GM20000 (cell line): Measurements from ENCODE around the gene BMPR1A.

ENCODE experiments used
- DNase-seq: peaks from one replicate; pipeline ENCODE4 v3.0.0; 2012; ENCODE audit warnings: low spot score
- TF ChIP-seq, protein P1 (sequence below): IDR thresholded peaks from 2 replicates; pipeline ENCODE4 v1.5.1; 2012; ENCODE audit warnings: mild to moderate bottlenecking, control low read depth; ENCODE audit errors: extremely low read depth, missing control alignments

BMPR1A gene

DNA sequence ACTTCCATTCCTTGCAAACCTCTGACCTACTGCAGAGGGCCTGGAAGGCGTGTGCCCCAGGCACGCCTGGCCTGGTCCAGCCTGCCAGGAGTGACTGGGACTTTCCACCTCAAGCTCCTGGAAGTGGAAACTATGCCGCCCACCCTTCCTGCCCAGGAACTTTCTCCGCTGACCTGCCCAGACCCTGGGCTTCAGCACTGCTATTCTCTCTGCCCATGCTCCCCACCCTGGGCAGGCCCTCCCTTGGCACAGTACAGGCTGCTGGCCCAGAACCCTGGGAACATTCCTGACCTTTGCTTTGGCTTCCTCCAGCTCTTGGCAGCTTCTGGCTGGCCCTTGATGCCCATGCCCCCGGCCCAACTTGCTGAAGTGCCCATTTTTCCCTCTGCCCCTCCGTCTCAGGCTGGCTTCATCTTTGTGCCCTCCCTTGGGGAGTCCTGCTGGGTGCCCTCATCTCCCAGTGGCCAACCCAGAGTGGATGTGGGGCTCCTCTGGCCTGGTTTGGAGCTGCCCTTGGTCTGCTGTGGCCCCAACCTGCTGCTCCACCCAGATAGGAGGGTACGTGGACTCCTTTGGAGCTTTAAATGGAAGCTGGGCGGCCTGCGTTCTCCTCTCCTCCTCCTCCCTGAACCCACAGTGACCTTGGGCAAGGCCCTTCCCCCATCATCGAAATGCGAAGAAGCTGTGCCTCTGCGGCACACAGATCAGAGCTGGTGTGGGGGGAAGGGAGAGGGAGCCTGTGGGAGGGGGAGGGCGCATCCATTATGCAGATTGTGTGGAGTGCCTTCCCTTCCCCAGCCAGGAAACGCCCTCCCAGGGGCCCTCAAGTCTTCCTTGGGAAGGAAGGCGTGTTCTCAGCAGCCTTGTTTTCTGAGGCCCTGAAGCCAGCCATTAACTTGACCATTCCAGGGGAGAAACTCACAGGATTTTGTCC is 197.6 kb downstream of the BMPR1A start:
- DNase-seq = no peak
- TF ChIP-seq, protein P1, sequence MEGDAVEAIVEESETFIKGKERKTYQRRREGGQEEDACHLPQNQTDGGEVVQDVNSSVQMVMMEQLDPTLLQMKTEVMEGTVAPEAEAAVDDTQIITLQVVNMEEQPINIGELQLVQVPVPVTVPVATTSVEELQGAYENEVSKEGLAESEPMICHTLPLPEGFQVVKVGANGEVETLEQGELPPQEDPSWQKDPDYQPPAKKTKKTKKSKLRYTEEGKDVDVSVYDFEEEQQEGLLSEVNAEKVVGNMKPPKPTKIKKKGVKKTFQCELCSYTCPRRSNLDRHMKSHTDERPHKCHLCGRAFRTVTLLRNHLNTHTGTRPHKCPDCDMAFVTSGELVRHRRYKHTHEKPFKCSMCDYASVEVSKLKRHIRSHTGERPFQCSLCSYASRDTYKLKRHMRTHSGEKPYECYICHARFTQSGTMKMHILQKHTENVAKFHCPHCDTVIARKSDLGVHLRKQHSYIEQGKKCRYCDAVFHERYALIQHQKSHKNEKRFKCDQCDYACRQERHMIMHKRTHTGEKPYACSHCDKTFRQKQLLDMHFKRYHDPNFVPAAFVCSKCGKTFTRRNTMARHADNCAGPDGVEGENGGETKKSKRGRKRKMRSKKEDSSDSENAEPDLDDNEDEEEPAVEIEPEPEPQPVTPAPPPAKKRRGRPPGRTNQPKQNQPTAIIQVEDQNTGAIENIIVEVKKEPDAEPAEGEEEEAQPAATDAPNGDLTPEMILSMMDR = no peak

DNA sequence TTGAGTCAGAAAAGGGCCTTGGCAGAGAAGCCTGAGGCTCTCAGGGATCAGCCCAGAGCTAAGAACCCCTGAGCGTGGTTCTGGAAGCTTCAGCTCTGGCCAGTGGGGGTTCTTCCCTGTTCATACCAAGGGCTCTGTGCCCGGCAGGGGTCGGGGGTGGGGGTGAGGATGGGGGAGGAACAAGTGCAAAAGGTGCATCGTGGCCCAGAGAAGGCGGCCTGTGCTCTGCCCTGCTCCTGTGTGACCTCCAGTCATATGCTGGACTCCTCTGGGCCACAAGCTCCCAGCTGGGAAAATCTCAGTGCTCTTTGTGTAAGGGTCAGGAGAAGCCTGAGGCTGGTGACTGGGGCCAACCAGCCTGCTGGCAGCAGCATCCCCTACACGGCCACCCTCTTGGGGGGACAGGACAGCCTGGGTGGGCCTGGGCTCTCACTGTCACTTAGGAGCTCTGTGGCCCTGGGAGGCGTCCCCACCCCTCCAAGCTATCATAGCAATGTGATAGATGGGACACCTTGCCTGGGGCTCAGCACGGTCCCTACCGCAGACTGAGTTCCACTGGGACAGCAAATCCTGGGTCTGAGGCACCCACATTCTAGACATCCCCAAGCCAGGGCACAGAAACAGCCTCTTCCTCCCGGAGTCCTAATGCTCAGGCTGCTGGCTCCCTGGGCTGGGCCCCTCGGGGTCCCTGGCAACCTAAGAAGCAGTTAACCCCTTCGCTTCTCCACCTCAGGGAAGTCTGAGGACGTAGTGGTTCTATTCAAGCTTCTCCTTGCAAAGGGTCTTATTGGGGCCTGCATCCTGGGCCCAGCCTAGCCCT is 198.5 kb downstream of the BMPR1A start:
- DNase-seq = no peak
- TF ChIP-seq, protein P1 = no peak

DNA sequence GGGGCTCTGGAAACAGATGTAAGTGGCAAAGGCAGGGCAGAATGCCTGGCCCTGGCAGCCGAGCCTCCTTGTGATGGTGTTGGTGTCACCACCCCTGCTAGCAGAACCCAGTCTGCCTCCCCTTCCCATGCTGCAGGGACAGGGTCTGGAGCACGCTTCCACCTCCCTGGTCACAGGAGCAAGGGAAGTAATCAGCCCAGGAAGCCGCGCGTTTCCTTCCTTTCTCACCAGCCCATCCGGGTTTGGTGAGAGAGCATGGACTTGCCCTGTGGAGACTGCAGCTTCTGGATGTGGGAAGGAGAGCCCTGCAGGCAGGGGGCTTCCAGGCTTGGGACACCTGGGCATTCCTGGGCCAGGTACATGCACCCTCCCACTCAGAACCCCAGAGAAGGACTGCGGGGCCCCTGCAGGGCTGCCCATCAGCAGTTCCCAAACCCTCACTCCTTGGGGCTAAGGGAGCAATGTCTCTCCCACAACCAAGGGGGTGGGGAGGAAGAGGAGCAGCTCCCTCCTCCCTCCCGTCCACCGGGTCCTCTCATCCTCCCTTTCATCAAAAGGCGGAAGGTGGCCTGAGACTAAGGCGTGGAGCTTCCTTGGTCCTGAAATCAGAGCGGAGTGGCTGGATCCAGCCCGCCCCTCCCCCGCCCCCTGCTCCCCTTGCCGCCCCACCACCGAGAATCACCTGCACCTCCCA is 199.2 kb downstream of the BMPR1A start:
- no peak for DNase-seq
- TF ChIP-seq, protein P1 = no peak

DNA sequence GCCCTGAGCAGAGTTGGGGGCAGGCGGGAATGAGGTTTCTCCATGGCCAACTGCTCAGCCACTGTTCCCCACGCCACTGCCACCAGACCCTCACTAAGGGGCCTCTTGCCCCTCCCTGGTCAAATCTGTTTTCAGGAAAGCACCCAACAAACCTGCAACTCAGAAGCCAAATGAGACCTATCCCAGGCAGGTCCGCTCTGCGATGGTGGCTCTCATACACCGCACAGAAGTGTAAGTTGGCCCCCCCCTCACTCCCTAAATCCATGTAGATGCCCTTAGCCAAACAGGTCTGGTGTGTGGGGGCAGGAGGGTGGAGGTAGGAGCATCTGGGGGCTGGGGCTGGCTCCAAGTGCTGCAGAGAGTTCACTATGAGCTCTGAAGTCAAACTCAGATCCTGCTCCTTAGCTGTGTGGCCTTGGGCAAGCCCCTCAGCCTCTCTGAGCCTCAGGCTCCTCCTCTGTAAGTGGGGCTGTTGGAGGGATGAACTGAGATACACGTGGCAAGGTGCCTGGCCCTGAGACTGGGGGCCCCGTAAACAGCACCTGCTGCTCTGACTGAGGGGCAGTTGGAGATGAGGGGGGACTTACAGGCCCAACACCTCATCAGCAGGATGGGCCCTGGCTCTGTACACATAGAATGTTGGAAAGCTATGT is 199.9 kb downstream of the BMPR1A start:
- DNase-seq = no peak
- TF ChIP-seq, protein P1 = no peak

DNA sequence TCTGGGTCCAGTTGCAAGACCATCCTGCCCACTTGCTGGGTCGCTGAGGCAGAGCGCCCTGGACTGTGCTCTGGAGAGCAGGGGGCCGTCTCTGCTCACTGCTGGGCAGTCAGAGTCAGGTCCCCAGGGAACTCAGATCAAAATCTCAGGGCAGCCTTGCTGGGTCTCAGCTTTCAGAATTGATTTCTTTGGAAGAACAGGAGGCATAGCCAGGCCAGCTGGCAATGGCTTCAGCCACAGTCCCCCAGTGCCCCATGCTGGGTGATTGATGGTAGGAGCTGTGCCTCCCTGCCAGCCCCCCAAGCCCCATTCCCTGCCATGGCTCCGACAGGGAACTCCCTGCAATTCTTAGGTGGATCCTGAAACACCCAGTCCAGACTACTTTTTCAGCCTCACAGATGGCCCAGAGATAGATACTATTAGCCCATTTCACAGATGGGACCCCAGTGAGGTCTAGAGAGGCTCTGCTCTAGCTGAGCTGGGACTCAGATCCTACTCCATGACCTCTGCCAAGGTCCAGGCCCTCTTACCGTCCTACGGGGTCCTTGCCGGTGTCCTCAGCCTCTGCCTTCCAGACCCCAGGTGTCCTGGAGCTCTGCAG is 200.5 kb downstream of the BMPR1A start:
- TF ChIP-seq, protein P1 = no peak
- no peak for DNase-seq

DNA sequence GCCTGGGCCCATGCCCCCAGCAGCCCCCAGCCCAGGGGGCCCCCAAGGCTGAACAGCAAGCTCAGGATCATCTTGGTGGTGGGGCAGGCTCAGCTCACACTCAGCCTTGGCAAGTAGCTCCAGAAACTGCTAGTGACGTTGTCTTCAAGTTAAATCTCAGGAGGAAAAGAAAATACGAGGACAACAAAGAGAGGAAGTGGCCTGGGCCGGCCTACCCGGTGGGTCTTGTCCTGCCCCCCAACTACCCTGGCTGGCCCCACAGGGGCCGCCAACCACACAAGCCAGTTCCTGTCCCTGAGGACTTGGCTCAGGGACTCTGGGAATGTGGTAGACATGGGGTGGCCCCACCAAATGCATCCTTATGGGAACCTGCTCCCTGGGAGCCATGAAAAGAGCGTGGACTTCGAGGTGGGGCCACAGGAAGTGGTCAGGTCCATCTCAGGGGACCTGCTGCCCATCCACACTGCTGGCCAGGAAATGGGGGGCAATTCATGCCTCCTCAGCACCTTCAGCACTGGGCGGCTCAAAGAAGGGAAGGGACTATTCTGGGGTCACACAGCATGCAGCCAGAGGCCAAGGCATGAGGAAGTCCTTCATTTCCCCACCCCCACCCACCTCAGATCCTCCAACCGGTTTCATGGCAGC is 201.2 kb downstream of the BMPR1A start, which contains the start of gene MMRN2:
MMRN2 (minus strand) TSS at position 145 of the 645 bp plus-strand sequence; CDS start at position 71, 74 bp downstream.
- no peak for DNase-seq
- TF ChIP-seq, protein P1 = no peak
